GM19468 (cell line): ENCODE data around the gene GGT1.
A peak's percentile ranks its signal among the peaks of the same experiment; 100 is the strongest.
"Not testable (repeated sequence)": the region's sequence is repeated elsewhere in the genome, so short reads cannot be mapped to it uniquely, and the experiment has no call there.

ENCODE experiments used
- ATAC-seq: cut with Tn5 transposase; IDR thresholded peaks from one replicate; pipeline ENCODE4 v1.9.1; 2021; ENCODE audit warnings: mild to moderate bottlenecking, moderate library complexity, moderate number of reproducible peaks; ENCODE audit not compliant: unreplicated experiment; ENCODE audit errors: extremely low read depth

Gene GGT1

DNA sequence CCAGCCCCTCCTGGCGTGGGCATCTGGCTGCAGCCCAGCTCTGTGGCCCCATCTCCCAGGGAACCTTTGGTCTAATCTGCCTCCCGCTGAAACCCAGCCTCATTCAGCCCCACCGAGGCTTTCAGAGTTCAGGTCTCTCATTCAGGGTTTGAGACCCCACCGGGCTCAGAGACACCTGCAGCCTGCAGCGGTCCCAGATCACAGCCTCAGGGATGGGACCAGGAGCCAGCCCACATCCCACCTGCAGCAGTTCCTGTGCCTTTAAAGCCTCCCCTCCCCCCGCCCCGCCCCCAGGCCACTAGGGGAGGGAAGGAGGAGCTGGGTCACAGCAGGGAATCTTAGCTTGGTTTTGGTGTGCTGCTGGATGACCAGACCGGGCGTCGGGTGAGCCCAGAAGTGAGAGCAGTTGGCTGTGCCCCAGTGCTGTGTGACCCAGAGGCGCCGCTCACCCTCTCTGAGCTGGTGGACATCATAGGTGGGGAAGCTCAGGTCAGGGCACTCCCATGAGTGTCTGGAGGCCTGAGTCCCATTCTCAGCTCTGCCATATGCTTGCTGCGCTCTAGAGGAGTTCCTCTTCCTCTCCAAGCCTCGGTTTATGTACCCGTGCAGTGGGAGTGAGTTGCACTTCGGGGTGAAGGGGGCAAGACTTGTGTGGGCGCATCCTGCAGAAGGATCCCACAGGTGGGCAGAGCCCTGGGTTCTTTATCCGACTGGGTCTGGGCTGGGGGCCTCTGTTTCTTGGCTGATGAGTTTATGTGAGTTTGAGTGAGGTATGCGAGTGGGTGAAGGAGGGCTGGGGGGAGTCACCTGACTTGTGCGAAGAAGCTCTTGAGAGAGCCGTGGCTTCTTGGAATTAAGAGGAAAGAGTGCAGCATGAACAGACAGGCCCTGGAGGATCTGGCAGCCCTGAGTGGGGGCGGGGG, at the start of gene GGT1:
TSS of gene GGT1 (plus strand) at position 347 of the 923 bp plus-strand sequence. CDS start 7,889 bp downstream, outside the sequence.
- not testable (repeated sequence) for ATAC-seq

DNA sequence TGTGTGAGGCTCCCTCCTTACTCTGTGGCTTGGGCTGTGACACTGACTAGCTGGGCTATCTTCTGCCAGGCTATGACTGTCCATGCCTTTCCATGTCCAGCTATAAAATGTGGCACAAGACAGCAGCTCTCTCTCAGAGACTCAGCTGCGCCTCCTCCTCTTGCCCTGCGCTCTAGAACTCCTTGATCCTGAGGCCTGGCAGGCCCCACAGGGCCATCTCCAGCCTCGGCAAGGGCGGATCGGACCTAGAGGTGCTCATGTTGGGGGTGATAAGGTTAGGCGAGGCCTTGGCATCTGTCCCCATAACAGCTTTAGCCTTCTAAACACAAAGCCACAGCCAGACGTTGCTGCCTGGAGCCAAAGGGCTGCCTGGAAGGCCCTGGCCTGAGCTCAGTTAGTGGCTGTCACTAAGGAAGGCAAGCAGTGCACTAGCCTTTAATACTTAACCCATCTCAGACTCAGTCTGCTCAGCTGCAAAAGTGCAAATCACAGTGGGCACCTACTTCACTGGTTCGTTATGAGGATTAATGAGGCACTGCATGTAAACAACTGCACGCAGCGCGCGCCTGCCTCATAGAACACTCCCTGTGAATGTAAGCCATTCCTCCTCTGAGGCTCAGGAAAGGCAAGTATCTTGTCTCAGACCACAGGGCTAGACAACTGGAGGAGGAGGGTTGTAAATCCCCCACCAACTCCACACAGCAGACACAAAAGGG, 49.2 kb upstream of the GGT1 start:
- no peak for ATAC-seq

DNA sequence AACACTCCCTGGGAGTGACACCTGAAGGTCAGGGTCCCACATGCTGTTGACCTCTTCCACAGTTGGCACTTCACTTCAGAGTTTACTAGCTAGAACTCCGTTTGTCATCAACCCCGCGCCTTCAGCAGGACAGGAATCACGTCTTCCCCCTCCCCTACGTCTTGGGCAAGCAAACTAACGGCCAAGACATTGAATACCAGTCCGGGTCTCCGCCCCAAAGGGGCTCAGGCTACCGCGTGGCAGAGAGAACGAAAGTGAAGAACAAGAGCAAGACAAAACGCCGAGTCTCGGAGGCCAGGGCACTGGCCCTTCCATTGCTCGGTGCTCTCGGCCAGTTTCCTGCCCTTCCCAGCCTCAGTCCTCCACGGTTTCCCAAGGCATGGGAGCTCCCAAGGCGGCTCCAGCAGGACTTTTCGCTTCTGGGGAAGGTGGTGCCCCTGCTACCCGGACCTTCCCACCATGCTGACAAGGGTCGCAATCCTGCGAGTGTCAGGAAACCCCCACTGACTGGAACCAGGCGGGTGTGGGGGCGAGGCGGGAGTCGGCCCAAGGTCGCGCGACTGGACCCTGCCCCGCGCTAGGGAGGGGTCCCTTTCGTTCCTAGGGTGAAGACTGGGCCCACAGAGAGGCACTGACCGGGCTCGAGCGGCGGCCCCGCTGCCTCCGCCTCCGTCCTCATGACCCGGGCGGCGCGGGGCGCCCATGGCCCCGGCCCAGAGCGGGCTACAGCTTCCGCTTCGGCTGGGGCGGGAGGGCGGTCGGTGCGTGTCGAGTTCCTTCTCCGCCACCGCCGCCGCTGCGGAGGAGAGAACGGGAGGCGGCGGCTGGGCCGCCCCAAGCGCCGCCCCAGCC, 48.5 kb upstream of the GGT1 start, which contains the start of gene GUCD1:
TSS of gene GUCD1 (minus strand) at position 826 of the 852 bp plus-strand sequence. CDS start at position 679, 147 bp downstream.
- no peak for ATAC-seq

DNA sequence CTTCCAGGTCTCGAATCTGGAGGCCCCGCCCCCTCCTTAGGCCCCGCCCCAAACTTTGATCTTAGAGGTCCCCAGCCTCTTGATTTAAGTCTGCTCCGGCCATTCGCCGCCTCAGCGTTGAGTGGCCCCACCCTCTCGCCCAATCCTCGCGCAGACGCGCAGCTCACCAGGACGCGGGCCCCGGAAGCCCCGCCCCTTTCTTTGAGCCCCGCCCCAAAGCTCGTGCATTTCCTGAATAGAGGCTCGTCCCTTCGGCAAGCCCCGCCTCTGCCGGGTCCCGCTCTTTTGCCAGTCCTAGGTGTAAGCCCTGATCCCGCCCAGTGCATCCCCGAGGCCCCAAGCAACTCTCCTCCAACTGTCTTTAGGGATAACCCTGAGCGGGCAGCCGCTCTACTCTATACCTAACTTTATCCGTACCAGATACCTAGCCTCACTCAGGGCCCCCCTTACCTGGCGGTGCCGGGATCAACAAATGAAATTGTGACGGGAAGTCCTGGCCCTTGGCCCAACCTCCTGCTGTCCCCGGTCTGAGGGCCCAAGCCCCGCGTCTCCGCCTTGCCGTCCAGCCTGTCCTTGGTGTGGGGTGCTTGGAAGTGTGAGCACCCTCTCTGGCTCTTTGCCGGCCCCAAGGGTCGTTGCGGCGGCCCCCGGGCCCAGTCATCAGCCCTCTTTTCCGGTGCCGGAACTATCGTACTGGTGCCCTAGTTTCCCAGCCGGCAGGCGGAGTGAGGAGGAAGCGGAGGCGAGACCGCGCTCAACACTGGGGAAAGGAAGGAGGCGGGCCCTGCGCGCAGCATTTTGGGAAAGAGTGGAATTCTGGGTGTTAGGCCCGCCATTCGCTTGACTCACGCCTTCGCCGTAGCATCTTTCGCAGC, 47.6 kb upstream of the GGT1 start, which contains the start of gene SNRPD3:
TSS of gene SNRPD3 (plus strand) at position 835 of the 875 bp plus-strand sequence. CDS start 1,676 bp downstream, outside the sequence.
- ATAC-seq: peak; percentile 48

DNA sequence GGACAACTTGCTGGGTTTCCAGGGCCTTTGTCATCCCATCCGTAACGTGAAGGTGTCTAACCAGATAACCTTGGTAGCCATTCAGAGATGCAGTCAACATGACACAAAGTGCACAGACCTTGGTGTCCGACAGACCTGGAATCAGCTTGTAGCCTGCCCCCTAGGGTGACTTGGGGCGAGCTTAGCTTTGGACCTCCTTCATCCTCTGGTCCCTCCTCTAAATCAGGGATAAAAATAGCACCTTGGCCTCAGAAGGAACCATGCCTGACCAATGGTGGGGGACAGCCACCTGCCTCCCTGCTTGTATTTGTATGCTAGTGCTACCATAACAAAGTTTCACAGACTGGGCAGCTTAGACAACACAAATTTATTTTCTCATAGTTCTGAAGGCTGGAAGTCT, 43.5 kb upstream of the GGT1 start:
- ATAC-seq: no peak

DNA sequence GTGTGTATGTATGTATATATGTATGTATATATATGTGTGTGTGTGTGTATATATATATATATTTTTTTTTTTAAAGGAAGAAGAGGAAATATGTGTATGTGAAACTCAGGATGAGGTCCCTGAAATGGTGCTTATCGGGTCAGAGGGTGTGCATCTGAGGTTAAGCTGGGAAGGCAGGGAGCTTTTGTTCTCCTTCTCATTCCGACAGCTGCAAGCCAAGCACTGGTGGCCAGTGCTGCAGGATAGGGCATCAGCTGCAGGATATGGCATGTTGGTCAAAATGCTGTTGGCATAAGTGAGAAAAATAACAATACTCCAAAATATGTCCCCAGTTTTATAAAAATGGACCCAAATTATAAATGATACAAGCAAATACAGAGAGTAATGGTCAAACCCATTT, 39.7 kb upstream of the GGT1 start:
- ATAC-seq: no peak

DNA sequence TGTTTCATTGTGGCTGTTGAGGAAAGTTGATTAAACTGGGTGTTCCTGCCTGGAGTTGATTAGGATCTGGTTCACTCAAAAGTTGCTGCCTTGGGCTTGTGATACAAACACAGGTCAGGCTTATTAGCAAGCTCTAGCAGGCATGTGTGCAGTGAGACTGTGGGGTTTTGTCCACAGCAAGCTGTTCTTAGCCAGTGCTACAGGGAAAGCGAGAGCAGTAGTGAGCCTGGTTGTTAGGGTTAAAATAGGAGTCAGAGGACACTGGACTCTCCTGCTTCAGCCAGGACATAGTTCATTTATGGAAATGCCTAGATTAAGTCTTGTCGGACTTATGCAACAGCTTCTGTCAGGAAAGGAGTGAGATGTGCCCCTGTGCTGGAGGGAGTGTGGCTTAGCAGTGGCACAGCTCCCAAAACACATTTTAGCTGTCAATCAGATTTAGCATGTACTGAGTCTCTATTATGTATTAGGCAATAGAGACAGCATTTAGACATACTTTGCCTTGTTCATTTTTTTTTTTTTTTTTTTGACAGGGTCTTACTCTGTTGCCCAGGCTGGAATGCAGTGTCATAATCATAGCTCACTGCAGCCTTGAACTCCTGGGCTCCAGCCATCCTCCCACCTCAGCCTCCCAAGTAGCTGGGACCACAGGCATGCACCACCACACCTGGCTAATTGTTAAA, 38.5 kb upstream of the GGT1 start:
- ATAC-seq: no peak

DNA sequence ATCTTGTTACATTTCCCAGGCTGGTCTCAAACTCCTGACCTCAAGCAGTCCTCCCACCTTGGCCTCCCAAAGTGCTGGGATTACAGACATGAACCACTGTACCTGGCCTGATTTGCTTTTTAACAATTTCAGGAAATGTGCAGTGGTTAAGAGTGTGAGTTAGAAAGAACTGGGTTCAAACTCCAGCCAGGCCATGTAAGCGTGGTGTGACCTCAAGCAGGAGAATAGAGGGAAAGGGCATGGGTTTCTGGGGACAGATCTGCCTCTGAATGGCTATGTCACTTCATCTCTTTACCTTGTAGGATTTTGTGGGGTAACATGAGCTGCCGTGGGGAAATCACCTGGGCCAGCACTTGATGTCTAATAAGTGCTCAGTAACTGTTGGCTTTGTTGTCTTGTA, 37.9 kb upstream of the GGT1 start:
- ATAC-seq: no peak

DNA sequence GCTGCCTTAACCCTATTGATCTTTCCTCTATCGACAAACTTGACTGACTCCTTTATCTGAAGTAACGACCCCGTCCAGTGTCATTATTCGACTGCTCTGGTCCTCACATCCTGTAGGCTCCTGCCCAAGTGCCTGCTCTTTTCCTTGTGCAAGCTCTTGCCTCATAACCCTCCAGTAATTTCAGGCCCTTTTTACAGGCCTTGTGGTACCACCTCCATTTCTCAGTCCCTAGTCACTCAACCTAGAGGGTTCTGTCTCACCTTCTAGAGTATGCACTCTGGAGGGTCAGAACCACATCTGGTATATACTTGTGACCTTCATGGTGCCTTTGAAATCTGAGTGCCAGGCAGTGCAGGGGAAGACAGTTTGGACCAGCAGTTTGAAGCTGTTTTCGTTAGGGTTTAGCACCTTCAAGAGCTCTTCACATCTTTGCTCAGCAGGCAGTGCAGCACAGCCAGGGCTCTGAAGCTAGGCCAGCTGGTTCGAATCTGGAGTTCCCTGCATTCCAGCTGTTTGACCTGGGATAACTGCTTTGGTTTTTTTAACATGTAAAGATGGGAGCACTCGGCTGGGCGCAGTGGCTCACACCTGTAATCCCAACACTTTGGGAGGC, 36.0 kb upstream of the GGT1 start:
- ATAC-seq: no peak

DNA sequence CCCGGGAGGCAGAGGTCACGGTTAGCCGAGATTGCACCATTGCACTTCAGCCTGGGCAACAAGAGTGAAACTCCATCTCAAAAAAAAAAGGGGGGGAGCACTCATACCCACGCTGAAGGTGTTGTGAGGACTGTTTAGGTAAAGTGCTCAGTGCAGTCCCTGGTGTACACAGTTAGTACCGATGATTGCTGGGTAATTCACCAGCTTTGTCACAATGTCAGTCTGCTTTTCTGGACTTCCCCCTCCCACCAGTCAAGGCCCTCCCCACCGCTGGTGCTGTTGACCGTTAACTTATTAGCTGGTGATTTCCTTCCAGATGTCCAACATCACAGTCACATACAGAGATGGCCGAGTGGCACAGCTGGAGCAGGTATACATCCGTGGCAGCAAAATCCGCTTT, 35.3 kb upstream of the GGT1 start:
- no peak for ATAC-seq

DNA sequence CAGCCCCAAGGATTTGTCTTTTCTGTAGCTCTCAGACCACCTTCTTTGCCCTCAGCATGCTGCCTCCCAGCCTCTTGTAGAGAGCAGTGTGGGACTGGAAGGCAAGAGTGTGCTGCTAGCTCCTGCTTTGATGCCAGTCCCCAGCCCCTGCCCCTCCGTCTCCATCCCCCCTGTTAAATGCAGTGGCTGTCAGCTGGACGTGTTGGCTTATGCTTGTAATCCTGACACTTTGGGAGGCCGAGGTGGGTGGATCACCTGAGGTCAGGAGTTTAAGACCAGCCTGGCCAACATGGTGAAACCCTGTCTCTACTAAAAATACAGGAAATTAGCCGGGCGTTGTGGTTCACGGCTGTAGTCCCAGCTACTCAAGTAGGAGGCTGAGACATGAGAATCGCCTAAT, 31.7 kb upstream of the GGT1 start:
- ATAC-seq: no peak

DNA sequence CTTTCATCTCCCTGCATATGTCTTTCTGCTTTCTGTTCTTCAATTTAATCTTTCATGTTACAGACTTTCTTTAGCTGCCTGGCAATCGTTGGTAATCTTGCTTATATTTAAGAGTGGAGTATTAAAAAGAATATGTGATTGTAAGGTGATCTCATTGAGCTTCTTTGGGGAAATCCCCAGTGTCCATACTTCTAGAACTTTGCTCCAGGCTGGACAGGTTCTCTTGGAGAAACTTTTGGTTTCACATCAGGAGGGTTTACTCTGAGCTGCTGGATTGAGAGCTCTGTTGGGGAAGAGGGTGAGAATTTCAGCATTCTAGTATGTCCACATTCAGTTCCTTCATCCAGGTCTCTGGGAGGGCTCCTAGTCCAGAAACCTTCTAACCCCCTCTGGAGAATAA, 26.2 kb upstream of the GGT1 start:
- no peak for ATAC-seq

DNA sequence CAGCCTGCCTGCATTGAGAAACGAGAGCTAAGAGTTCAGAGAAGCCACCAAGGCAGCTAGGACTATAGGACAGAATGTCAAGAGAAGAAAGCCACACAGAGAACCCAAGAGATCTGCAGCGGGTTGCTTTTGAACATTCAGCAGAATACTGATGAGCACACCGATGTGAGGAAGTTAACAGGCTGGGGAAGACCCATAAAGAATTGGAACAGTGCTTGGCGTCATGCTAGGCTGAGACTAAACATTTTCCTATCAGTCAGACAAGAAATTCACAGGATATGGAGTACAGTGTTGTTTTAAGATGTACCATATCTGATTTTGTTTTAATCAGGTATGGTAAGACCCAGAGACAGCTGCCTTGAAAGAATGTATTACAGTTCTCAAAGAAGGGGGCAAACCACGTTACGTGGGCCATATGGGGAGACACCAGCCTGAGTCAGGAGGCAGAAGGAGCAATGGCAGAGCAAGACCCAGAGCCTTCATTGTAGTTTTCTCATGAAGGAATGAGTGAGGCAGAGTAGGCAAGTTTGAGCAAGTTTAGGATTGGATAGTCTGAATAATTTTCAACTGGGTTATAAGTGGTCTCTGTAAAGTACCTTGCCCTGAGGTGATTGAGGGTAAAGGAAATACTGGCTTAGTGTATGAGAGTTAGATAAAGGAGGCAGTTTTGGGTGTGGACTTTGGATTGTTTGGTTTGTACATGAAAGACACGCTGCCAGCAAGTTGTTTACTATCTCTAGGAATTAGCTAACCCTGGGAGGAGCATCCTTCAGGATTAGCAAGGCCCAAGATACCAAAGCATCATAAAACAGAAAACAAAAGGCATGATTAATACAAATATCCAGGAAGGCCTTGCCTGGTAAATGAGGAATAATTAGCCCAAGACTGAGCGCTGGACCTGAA, 24.4 kb upstream of the GGT1 start:
- ATAC-seq: no peak

DNA sequence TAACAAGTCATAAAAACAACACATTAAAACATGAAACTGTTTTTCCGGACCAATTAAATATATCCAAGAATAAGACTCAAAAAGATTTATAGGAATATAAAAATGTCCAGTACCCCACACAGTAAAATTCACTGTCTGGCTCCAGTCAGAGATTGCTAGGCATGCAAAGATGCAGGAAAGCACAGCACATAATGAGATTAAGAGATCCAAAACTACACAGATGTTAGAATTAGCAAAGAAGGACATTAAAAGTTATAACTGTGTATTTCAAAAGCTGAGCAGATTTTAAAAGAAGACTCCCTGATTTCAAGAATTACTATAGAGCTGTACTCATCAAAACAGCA, 23.8 kb upstream of the GGT1 start:
- ATAC-seq: no peak

DNA sequence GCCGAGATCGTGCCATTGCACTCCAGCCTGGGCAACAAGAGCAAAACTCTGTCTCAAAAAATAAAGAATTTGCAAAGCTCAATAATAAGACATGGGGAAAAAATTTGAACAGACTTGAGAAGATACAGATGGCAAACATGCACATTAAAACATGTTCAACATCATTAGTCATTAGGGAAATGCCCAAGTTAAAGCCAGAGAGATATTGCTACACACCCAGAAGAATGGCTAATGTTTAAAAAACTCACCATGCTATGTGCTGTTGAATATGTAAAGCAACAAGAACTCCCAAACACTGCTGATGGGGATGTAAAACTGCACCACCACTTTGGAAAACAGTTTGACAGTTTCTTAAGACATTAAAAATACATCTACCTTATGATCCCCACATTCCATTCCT, 22.7 kb upstream of the GGT1 start:
- no peak for ATAC-seq

DNA sequence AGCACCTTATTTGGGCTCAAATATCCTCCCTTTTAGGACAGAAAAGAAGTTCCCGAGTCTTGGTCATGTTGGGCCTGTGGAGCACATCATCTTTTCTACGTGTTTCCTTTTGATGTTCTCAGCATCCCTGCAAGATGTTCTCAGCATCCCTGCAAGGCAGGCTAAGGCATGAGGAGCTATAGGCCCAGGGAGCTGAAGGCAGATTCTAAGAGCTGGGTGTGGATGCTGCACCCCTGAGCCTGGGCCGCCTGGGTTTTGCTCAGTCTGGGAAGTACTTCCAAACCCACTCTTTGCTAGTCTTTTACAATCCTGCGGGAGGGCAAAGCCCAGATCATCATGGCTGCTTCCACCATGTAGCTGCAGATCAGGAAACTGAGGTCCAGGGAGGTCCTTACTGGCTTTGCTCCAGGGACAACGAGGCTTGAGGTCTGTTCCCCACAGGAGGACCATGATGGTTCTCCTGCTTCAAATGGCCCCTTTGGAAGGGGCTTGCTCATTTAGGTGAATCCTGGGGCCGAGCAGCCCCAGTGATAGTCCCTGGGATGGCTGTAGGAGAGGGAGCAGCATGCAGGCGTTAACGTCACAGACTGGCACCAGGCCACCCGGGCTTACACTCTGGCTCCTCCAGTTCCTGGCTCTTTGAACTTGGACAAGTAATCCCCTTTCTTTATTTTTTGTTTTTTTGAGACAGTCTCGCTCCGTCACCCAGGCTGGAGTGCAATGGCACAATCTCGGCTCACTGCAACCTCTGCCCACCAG, 20.8 kb upstream of the GGT1 start:
- ATAC-seq: no peak
